ENCODE data around the gene ZYX.

ZYX gene

GRCh38 chr7:143356414-143357050, 24.6 kb upstream of the ZYX start:
- H3K27me3 Mint-ChIP-seq (ENCODE audit: low read depth), result peaks cover 34% of the 10 kb centered on the region
- H3K9me3 Mint-ChIP-seq, result no peaks in the 10 kb centered on the region
- no peak overlapping the region for H3K4me3 Mint-ChIP-seq
- no peak overlapping the region for H3K27ac Mint-ChIP-seq
- H3K36me3 Mint-ChIP-seq (ENCODE audit: low read depth), result no peaks in the 10 kb centered on the region
- peaks cover 2% of the 10 kb centered on the region for H3K4me1 Mint-ChIP-seq (ENCODE audit: low read depth)

DNA sequence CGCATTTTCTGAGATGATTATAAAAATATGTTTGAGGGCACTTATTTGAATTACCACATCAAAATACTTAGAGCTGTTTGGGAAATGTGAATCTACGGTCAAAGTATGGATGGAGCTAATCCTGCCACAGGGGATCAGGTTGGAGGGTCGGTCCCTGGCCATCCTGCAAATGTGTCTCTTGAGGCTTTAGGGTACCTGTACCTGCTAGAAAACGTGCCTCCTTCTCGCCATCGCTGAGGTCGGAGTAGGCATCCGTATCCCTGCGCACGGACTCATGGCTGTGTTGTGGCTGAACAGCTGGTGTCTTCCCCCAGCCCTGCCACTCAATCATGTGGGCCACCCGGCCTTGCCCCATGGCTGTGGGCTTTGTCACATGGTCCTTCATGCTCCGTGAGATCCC, 22.5 kb upstream of the ZYX start:
- H3K27ac Mint-ChIP-seq, result no peak overlapping the region
- no peaks in the 10 kb centered on the region for H3K9me3 Mint-ChIP-seq
- H3K27me3 Mint-ChIP-seq (ENCODE audit: low read depth), result peaks cover 47% of the 10 kb centered on the region
- H3K36me3 Mint-ChIP-seq (ENCODE audit: low read depth), result no peaks in the 10 kb centered on the region
- H3K4me1 Mint-ChIP-seq (ENCODE audit: low read depth), result peaks cover 8% of the 10 kb centered on the region
- no peak overlapping the region for H3K4me3 Mint-ChIP-seq

- Mint-ChIP-seq H3K4me3 (peak overlapping the region; percentile 78), H3K27me3 (ENCODE audit: low read depth) (peaks cover 59% of the 10 kb centered on the region), H3K4me1 (ENCODE audit: low read depth) (peaks cover 8% of the 10 kb centered on the region), H3K27ac (no peak overlapping the region), H3K36me3 (ENCODE audit: low read depth) (no peaks in the 10 kb centered on the region), H3K9me3 (no peaks in the 10 kb centered on the region)
Observed at GRCh38 chr7:143359771-143360353, 21.3 kb upstream of the ZYX start.

DNA sequence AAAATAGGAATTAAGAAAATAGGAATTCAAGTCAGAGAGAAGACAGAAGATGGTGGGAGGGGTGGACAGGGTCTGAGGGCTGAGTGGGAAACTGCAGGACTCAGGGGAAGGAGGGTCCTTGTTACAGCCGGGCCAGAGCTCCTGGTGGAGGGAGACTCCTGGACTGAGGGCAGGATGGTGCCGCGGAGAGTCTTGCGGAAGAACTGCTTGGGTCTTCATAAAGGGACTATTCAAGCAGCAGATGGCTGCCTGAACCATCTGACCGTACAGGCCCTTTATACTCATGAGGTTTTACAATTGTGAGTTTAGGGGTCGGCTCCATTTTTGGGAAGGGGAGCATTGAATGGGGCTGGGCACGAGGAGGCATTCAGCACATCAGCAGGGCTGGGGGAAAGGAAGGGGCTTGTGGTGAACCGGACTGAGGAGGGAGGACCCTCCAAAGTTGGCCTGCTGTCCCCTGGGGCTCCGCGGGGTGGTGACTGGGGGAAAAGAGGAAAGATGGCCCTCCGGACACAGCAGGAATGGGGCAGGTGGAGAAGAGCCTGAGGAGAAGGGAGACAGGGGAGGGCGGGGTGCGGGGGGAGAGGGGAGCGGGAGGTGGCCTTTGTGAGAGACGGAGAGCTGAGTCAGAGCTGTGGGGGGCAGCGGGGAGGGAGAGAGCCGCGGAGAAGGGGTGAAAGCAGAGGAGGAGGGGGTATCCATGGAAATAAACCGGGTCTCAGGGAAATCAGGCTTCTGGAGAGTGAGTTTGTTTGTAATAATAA, 20.2 kb upstream of the ZYX start:
- Mint-ChIP-seq H3K27ac (no peak overlapping the region), H3K36me3 (ENCODE audit: low read depth) (no peaks in the 10 kb centered on the region), H3K9me3 (no peaks in the 10 kb centered on the region), H3K4me3 (peak overlapping the region; percentile 78), H3K27me3 (ENCODE audit: low read depth) (peaks cover 66% of the 10 kb centered on the region), H3K4me1 (ENCODE audit: low read depth) (peaks cover 8% of the 10 kb centered on the region)

DNA sequence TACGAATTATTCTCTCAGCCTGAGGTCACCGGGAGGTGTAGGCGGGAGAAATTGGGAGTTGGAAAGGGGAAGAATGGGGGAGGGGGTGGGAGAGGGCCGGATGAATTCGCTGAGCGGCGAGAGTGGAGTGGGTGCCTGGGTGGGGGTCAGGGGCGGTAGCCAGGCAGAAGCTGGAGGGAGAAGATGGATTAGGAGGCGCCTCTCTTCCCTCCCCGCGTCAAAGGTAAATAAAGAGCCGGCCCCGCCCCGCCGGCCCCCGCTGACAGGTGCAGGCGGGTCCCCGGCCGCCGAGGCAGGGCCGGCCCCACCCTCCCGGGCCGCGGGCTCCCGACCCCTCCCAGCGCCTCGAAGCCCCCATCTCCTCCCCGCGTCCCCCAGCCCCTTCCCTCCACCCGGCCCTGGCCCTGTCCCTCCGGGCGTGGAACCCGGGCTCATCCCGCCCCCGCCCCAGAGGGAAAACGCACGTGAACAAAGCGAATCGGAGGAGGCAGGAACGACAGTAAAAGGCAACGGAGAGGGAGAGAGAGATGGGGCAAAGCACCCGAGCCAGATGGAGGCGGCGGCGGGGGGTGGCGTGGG, 19.5 kb upstream of the ZYX start:
- H3K27ac Mint-ChIP-seq, result no peak overlapping the region
- H3K4me3 Mint-ChIP-seq, result peak overlapping the region; percentile 79
- no peaks in the 10 kb centered on the region for H3K36me3 Mint-ChIP-seq (ENCODE audit: low read depth)
- H3K27me3 Mint-ChIP-seq (ENCODE audit: low read depth), result peaks cover 73% of the 10 kb centered on the region
- H3K9me3 Mint-ChIP-seq, result no peaks in the 10 kb centered on the region
- H3K4me1 Mint-ChIP-seq (ENCODE audit: low read depth), result peaks cover 8% of the 10 kb centered on the region

DNA sequence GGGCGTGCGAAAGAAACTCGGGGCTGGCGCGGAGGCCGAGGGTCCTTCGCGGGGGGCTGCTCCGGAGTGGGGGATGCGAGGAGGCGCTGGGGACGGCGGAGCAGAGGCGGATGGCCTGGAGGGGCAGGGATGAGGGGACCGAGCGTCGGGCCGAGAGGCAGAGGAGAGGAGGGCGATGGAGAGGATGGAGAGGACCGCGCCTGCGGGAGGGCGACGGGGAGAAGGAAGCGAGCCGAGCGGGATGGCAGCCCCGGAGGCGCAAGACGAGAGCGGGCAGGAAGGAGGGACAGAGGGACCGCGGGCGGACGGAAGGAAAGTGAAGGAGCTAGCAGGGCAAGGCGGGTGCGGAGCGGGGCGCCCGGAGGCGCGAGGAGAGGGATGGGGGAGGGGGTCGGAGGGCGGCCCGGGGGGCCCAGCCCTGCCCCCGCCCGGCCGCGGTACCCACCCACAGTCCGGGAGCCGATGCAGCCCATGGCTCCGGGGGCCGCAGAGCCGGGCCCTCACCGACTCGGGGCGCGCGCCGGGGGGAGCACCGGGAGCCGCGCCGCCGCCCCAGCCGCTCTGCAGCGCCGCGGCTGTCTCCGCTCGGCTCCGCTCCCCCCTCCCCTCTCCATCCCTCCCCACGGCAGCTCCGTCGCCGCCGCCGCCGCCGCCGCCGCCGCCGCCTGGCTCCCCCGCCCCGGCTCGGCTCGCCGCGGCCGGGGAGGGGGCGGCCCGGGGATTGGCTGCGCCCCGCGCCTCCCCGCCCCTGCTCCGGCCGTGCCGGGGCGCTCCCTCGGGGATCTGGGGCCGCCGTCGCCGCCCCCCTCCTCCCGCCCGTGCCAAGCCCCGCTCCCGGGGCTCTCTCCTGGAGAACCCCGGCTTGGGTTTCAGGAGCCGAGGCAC, 18.8 kb upstream of the ZYX start, which contains the start of gene FAM131B:
TSS of gene FAM131B (minus strand) at position 583 of the 885 bp plus-strand sequence. CDS start at position 473, 110 bp downstream.
- Mint-ChIP-seq H3K9me3 (no peaks in the 10 kb centered on the region), H3K36me3 (ENCODE audit: low read depth) (no peaks in the 10 kb centered on the region), H3K27me3 (ENCODE audit: low read depth) (peaks cover 80% of the 10 kb centered on the region), H3K27ac (no peak within 1 kb of the TSS), H3K4me3 (peak within 1 kb of the TSS; percentile 79), H3K4me1 (ENCODE audit: low read depth) (peaks cover 8% of the 10 kb centered on the region)

GRCh38 chr7:143363016-143363937, 17.9 kb upstream of the ZYX start:
- Mint-ChIP-seq H3K36me3 (ENCODE audit: low read depth) (no peaks in the 10 kb centered on the region), H3K4me1 (ENCODE audit: low read depth) (peaks cover 8% of the 10 kb centered on the region), H3K9me3 (no peaks in the 10 kb centered on the region), H3K27ac (no peak overlapping the region), H3K27me3 (ENCODE audit: low read depth) (peaks cover 85% of the 10 kb centered on the region), H3K4me3 (peak overlapping the region; percentile 63)

- Mint-ChIP-seq H3K27ac (no peak overlapping the region), H3K4me1 (ENCODE audit: low read depth) (peaks cover 15% of the 10 kb centered on the region), H3K9me3 (no peaks in the 10 kb centered on the region), H3K36me3 (ENCODE audit: low read depth) (peaks cover 2% of the 10 kb centered on the region), H3K4me3 (no peak overlapping the region), H3K27me3 (ENCODE audit: low read depth) (peaks cover 60% of the 10 kb centered on the region)
Observed at GRCh38 chr7:143367972-143368371, 13.2 kb upstream of the ZYX start.

DNA sequence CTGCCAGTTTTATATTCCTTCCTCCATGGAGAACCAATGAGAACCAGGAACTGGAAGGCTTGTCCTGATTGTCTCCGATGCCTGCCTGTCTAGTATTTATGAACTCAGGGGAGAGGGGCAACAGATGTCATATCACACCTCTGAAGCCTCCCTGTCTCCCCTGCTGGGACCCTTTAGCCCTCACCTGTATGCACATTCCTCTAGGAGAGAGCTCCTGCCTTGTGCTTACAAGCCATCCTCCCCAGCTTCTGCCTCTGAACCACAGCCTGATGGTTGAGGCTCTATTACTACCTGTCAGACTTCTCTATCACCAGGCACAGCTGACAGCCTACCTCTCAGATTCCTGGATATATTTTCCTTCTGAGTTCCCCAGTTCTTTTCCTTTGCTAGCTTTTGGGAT, 12.8 kb upstream of the ZYX start:
- Mint-ChIP-seq H3K36me3 (ENCODE audit: low read depth) (peaks cover 2% of the 10 kb centered on the region), H3K27me3 (ENCODE audit: low read depth) (peaks cover 56% of the 10 kb centered on the region), H3K4me1 (ENCODE audit: low read depth) (peaks cover 13% of the 10 kb centered on the region), H3K27ac (no peak overlapping the region), H3K9me3 (no peaks in the 10 kb centered on the region), H3K4me3 (no peak overlapping the region)

DNA sequence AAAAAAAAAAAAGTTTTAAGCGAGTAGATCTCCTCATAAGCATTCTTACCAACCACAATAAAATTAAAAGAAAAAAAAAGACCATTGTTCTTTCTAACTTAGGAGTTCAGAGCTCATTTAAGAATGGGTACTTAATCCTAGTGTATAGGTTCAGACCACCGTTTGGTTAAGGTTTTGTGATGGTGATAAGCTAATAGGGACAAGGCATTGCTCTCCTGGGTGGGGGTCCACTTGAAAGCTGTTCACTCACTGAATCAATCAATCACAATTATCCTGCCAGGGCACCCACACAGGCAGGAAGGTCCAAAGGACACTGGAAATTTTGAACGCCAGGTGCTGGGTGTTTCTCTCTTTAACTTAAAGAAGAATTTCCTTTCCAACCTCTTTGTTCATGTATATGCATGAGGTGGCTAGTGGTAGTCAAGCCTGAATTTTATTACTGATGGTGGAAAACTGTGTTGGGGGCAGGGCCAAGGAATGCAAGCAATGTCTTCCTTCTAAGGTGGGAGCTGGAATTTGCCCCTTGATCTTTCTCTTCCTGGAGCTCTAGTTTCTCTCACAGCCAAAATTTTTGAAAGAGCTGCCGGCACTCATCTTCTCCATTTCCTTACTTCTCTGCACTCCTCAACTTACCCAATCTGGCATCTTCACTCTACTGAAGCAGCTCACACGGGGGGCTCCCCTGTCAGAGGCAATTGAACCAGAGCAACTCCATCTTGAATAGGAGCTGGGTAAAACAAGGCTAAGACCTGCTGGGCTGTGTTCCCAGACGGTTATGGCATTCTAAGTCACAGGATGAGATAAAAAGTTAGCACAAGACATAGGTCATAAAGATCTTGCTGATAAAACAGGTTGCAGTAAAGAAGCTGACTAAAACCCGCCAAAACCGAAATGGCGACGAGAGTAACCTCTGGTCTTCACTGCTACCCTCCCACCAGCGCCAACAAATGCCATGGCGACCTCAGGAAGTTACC, 11.2 kb upstream of the ZYX start:
- no peaks in the 10 kb centered on the region for H3K9me3 Mint-ChIP-seq
- no peak overlapping the region for H3K27ac Mint-ChIP-seq
- peaks cover 2% of the 10 kb centered on the region for H3K36me3 Mint-ChIP-seq (ENCODE audit: low read depth)
- H3K4me3 Mint-ChIP-seq, result no peak overlapping the region
- peaks cover 21% of the 10 kb centered on the region for H3K4me1 Mint-ChIP-seq (ENCODE audit: low read depth)
- H3K27me3 Mint-ChIP-seq (ENCODE audit: low read depth), result peaks cover 40% of the 10 kb centered on the region

DNA sequence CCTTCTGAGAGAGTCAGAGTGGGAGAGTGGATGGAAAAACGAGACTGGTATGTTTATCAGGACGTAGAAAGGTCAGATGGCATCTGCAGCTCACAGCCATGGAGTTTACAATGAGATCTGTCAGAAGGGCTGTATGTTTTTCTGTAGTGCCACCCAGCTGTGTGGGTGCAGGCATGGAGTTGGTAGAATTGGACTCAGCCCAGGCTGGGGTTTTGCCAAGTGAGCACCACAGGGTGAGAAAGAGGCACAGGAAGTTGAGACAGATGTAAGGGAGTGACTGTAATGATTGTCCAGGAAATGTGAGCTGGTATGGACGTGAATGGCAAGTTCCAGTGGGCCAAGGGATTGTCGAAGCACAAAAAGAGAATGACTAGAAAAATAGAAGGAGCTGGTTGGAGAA, 9.1 kb upstream of the ZYX start:
- no peaks in the 10 kb centered on the region for H3K9me3 Mint-ChIP-seq
- no peak overlapping the region for H3K4me3 Mint-ChIP-seq
- H3K27me3 Mint-ChIP-seq (ENCODE audit: low read depth), result peaks cover 20% of the 10 kb centered on the region
- H3K4me1 Mint-ChIP-seq (ENCODE audit: low read depth), result peaks cover 39% of the 10 kb centered on the region
- peaks cover 2% of the 10 kb centered on the region for H3K36me3 Mint-ChIP-seq (ENCODE audit: low read depth)
- H3K27ac Mint-ChIP-seq, result no peak overlapping the region

GRCh38 chr7:143373255-143373794, 7.8 kb upstream of the ZYX start:
- Mint-ChIP-seq H3K4me3 (no peak overlapping the region), H3K9me3 (no peaks in the 10 kb centered on the region), H3K27ac (no peak overlapping the region), H3K27me3 (ENCODE audit: low read depth) (peaks cover 10% of the 10 kb centered on the region), H3K4me1 (ENCODE audit: low read depth) (peaks cover 42% of the 10 kb centered on the region), H3K36me3 (ENCODE audit: low read depth) (peaks cover 2% of the 10 kb centered on the region)

Data from T-helper 1 cell treated with Interleukin-12 subunit alpha and Interleukin-12 subunit beta and Interleukin-4 antibody, amounts not matched to agents 30 μg/mL and 1 μg/mL, for 36 hours (primary cell).